Parathyroid adenoma (tissue), 2 donors: ENCODE measurements around the gene MACF1.

ENCODE experiments used
- H2AFZ ChIP-seq: fragments of 300-600 bp; sonication (generic); one replicate; pipeline ENCODE4 v1.7.0; 2017; ENCODE audit warnings: antibody characterized with exemption, mild to moderate bottlenecking
- H3K27ac ChIP-seq: fragments of 300-600 bp; sonication (generic); one replicate; pipeline ENCODE4 v1.7.0; 2017
- H3K27me3 ChIP-seq: fragments of 300-600 bp; sonication (generic); one replicate; pipeline ENCODE4 v1.7.0; 2017; ENCODE audit warnings: low read length; ENCODE audit not compliant: control insufficient read depth, insufficient read depth
- H3K36me3 ChIP-seq: fragments of 300-600 bp; sonication (generic); one replicate; pipeline ENCODE4 v1.7.0; 2017; ENCODE audit warnings: low read length; ENCODE audit not compliant: control insufficient read depth, insufficient read depth
- H3K4me1 ChIP-seq: fragments of 300-600 bp; sonication (generic); one replicate; pipeline ENCODE4 v1.7.0; 2017; ENCODE audit warnings: control low read depth
- H3K4me2 ChIP-seq: fragments of 300-600 bp; sonication (generic); one replicate; pipeline ENCODE4 v1.7.0; 2017; ENCODE audit warnings: low read length
- H3K4me3 ChIP-seq: fragments of 300-600 bp; sonication (generic); one replicate; pipeline ENCODE4 v1.7.0; 2017; ENCODE audit warnings: low read depth, low read length
- H3K79me2 ChIP-seq: fragments of 300-600 bp; sonication (generic); one replicate; pipeline ENCODE4 v1.7.0; 2017; ENCODE audit warnings: control low read depth
- H3K9ac ChIP-seq: fragments of 300-600 bp; sonication (generic); one replicate; pipeline ENCODE4 v1.7.0; 2017; ENCODE audit warnings: mild to moderate bottlenecking
- H3K9me3 ChIP-seq: fragments of 300-600 bp; sonication (generic); one replicate; pipeline ENCODE4 v1.7.0; 2017; ENCODE audit warnings: low read length; ENCODE audit not compliant: control insufficient read depth
- TF ChIP-seq, protein P1 (sequence below): fragments of 300-600 bp; sonication (generic); IDR thresholded peaks from one replicate; pipeline ENCODE4 v1.7.0; 2017; ENCODE audit warnings: antibody characterized with exemption, mild to moderate bottlenecking
- donor health status: primary hyperparathyroidism.

Gene MACF1

DNA sequence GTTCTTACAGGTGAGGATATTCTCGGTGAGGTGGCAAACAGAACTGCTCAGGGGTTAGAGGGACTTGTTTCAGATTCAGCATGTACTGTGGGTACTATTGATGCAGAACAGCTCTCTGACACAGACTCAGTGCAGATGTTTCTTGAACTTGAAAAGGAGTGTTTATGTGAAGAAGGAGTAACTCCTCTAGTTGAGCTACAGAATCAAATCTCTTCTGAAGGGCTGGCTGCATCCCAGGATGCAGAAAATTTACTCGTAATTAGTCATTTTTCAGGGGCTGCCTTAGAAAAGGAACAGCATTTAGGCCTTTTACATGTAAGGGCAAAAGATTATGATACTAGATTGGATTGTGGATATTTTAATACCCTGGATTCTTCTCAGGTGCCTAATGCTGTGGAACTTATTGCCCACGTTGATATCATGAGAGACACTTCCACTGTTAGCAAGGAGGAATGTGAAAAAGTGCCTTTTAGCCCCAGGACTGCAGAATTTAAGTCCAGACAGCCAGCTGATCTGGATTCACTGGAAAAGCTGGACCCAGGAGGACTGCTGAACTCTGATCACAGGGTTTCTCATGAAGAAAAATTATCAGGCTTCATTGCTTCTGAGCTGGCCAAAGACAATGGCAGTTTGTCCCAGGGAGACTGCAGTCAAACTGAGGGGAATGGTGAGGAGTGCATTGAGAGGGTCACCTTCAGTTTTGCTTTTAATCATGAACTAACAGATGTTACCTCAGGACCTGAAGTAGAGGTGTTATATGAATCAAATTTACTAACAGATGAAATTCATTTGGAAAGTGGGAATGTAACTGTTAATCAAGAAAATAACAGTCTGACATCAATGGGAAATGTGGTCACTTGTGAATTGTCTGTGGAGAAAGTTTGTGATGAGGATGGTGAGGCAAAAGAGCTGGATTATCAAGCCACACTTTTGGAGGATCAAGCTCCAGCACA is 207.3 kb downstream of the MACF1 start:
- H3K9me3 ChIP-seq = no peaks in the 10 kb centered on the region
- H3K9ac ChIP-seq = no peak overlapping the region
- H3K4me3 ChIP-seq = no peak overlapping the region
- no peaks in the 10 kb centered on the region for H3K27me3 ChIP-seq
- peaks cover 16% of the 10 kb centered on the region for H3K4me1 ChIP-seq
- H3K27ac ChIP-seq = no peak overlapping the region
- H3K36me3 ChIP-seq = no peaks in the 10 kb centered on the region
- peaks cover 3% of the 10 kb centered on the region for H3K79me2 ChIP-seq
- no peak overlapping the region for H2AFZ ChIP-seq
- H3K4me2 ChIP-seq = no peak overlapping the region
- TF ChIP-seq, protein P1, sequence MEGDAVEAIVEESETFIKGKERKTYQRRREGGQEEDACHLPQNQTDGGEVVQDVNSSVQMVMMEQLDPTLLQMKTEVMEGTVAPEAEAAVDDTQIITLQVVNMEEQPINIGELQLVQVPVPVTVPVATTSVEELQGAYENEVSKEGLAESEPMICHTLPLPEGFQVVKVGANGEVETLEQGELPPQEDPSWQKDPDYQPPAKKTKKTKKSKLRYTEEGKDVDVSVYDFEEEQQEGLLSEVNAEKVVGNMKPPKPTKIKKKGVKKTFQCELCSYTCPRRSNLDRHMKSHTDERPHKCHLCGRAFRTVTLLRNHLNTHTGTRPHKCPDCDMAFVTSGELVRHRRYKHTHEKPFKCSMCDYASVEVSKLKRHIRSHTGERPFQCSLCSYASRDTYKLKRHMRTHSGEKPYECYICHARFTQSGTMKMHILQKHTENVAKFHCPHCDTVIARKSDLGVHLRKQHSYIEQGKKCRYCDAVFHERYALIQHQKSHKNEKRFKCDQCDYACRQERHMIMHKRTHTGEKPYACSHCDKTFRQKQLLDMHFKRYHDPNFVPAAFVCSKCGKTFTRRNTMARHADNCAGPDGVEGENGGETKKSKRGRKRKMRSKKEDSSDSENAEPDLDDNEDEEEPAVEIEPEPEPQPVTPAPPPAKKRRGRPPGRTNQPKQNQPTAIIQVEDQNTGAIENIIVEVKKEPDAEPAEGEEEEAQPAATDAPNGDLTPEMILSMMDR = no peak

DNA sequence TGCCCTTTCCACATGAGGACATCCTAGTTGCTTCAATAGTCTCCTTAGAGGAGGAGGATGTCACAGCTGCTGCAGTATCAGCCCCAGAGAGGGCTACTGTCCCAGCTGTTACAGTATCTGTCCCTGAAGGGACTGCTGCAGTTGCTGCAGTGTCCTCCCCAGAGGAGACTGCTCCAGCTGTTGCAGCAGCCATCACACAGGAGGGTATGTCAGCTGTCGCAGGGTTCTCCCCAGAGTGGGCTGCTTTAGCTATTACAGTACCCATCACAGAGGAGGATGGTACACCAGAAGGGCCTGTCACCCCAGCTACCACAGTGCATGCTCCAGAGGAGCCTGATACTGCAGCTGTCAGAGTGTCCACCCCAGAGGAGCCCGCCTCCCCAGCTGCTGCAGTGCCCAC is 208.4 kb downstream of the MACF1 start:
- no peak overlapping the region for H3K9ac ChIP-seq
- TF ChIP-seq, protein P1 = no peak
- H3K27ac ChIP-seq = no peak overlapping the region
- H3K9me3 ChIP-seq = no peaks in the 10 kb centered on the region
- H3K27me3 ChIP-seq = no peaks in the 10 kb centered on the region
- H3K4me2 ChIP-seq = no peak overlapping the region
- H2AFZ ChIP-seq = no peak overlapping the region
- H3K4me1 ChIP-seq = peaks cover 8% of the 10 kb centered on the region
- no peak overlapping the region for H3K4me3 ChIP-seq
- peaks cover 3% of the 10 kb centered on the region for H3K79me2 ChIP-seq
- H3K36me3 ChIP-seq = no peaks in the 10 kb centered on the region

DNA sequence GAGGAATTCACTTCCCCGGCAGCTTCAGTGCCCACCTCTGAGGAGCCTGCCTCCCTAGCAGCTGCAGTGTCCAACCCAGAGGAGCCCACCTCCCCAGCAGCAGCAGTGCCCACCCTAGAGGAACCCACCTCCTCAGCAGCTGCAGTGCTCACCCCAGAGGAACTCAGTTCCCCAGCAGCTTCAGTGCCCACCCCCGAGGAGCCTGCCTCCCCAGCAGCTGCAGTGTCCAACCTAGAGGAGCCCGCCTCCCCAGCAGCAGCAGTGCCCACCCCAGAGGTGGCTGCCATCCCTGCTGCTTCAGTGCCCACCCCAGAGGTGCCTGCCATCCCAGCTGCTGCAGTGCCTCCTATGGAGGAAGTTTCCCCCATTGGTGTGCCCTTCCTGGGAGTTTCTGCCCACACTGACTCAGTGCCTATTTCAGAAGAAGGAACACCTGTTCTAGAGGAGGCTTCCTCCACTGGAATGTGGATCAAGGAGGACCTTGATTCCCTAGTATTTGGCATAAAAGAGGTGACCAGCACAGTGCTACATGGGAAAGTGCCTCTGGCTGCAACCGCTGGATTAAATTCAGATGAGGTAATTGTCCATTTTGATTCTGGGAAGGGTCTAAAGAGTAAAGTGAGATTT is 209.5 kb downstream of the MACF1 start:
- H3K4me3 ChIP-seq = no peak overlapping the region
- no peaks in the 10 kb centered on the region for H3K36me3 ChIP-seq
- H3K27me3 ChIP-seq = no peaks in the 10 kb centered on the region
- H3K4me2 ChIP-seq = no peak overlapping the region
- H2AFZ ChIP-seq = no peak overlapping the region
- H3K4me1 ChIP-seq = peaks cover 8% of the 10 kb centered on the region
- H3K9ac ChIP-seq = no peak overlapping the region
- no peak overlapping the region for H3K27ac ChIP-seq
- H3K9me3 ChIP-seq = no peaks in the 10 kb centered on the region
- peaks cover 6% of the 10 kb centered on the region for H3K79me2 ChIP-seq
- TF ChIP-seq, protein P1 = no peak

- peaks cover 3% of the 10 kb centered on the region for H3K4me1 ChIP-seq
- H3K9me3 ChIP-seq = no peaks in the 10 kb centered on the region
- TF ChIP-seq, protein P1 = no peak
- H2AFZ ChIP-seq = no peak overlapping the region
- H3K4me3 ChIP-seq = no peak overlapping the region
- H3K79me2 ChIP-seq = peaks cover 6% of the 10 kb centered on the region
- H3K27me3 ChIP-seq = no peaks in the 10 kb centered on the region
- H3K27ac ChIP-seq = no peak overlapping the region
- H3K9ac ChIP-seq = no peak overlapping the region
- H3K36me3 ChIP-seq = no peaks in the 10 kb centered on the region
- no peak overlapping the region for H3K4me2 ChIP-seq
Observed at GRCh38 chr1:39415553-39415952, 211.1 kb downstream of the MACF1 start.
